HL-60 (cell line): ENCODE data around the gene CACNA1G.

Experiments
- DNase-seq, 2 experiments: peaks; one replicate each; pipeline ENCODE4 v3.0.0-alpha.2; 2010 to 2020; ENCODE audit warnings: low read depth in 1 of 2, low spot score in 1 of 2
- H3K27ac ChIP-seq: fragments of 250-450 bp; sonication (Bioruptor Pico); replicated peaks from 2 replicates; pipeline ENCODE4 v1.5.1; 2020; ENCODE audit warnings: mild to moderate bottlenecking, moderate library complexity
- H3K27me3 ChIP-seq: fragments of 250-450 bp; sonication (Bioruptor Pico); 2 replicates; pipeline ENCODE4 v1.5.1; 2021; ENCODE audit warnings: mild to moderate bottlenecking, moderate library complexity; ENCODE audit not compliant: insufficient read depth, poor library complexity, severe bottlenecking
- H3K4me3 ChIP-seq: replicated peaks from 2 replicates; pipeline ENCODE4 v1.5.1; 2011; ENCODE audit warnings: mild to moderate bottlenecking, control low read depth, low read length; ENCODE audit not compliant: insufficient read depth
- GABPA ChIP-seq: IDR thresholded peaks from 2 replicates; pipeline ENCODE4 v1.6.1; 2012; ENCODE audit warnings: low read depth
- POLR2AphosphoS5 ChIP-seq: IDR thresholded peaks from 2 replicates; pipeline ENCODE4 v1.6.1; 2012; ENCODE audit warnings: low read depth
- SPI1 ChIP-seq: IDR thresholded peaks from 2 replicates; pipeline ENCODE4 v1.6.1; 2012; ENCODE audit warnings: low read depth, mild to moderate bottlenecking, borderline replicate concordance
- TF ChIP-seq, protein P1 (sequence below): IDR thresholded peaks from 2 replicates; pipeline ENCODE4 v1.6.1; 2012; ENCODE audit warnings: low read depth; ENCODE audit not compliant: insufficient replicate concordance
- TF ChIP-seq, protein P2 (sequence below): IDR thresholded peaks from one replicate; pipeline ENCODE4 v1.5.1; 2011; ENCODE audit warnings: low read length, control low read depth, inconsistent platforms; ENCODE audit not compliant: insufficient read depth

Gene CACNA1G

GRCh38 chr17:50519141-50519834, 41.2 kb upstream of the CACNA1G start:
- Histone ChIP-seq H3K4me3 (no peak overlapping the region), H3K27me3 (no peaks in the 10 kb centered on the region), H3K27ac (no peak overlapping the region)
- DNase-seq = no peak
- TF ChIP-seq SPI1 (no peak), GABPA (no peak), POLR2AphosphoS5 (no peak)
- TF ChIP-seq, protein P1, sequence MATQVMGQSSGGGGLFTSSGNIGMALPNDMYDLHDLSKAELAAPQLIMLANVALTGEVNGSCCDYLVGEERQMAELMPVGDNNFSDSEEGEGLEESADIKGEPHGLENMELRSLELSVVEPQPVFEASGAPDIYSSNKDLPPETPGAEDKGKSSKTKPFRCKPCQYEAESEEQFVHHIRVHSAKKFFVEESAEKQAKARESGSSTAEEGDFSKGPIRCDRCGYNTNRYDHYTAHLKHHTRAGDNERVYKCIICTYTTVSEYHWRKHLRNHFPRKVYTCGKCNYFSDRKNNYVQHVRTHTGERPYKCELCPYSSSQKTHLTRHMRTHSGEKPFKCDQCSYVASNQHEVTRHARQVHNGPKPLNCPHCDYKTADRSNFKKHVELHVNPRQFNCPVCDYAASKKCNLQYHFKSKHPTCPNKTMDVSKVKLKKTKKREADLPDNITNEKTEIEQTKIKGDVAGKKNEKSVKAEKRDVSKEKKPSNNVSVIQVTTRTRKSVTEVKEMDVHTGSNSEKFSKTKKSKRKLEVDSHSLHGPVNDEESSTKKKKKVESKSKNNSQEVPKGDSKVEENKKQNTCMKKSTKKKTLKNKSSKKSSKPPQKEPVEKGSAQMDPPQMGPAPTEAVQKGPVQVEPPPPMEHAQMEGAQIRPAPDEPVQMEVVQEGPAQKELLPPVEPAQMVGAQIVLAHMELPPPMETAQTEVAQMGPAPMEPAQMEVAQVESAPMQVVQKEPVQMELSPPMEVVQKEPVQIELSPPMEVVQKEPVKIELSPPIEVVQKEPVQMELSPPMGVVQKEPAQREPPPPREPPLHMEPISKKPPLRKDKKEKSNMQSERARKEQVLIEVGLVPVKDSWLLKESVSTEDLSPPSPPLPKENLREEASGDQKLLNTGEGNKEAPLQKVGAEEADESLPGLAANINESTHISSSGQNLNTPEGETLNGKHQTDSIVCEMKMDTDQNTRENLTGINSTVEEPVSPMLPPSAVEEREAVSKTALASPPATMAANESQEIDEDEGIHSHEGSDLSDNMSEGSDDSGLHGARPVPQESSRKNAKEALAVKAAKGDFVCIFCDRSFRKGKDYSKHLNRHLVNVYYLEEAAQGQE = no peak
- TF ChIP-seq, protein P2, sequence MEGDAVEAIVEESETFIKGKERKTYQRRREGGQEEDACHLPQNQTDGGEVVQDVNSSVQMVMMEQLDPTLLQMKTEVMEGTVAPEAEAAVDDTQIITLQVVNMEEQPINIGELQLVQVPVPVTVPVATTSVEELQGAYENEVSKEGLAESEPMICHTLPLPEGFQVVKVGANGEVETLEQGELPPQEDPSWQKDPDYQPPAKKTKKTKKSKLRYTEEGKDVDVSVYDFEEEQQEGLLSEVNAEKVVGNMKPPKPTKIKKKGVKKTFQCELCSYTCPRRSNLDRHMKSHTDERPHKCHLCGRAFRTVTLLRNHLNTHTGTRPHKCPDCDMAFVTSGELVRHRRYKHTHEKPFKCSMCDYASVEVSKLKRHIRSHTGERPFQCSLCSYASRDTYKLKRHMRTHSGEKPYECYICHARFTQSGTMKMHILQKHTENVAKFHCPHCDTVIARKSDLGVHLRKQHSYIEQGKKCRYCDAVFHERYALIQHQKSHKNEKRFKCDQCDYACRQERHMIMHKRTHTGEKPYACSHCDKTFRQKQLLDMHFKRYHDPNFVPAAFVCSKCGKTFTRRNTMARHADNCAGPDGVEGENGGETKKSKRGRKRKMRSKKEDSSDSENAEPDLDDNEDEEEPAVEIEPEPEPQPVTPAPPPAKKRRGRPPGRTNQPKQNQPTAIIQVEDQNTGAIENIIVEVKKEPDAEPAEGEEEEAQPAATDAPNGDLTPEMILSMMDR = no peak

- Histone ChIP-seq H3K4me3 (no peak overlapping the region), H3K27ac (no peak overlapping the region), H3K27me3 (no peaks in the 10 kb centered on the region)
- no peak for DNase-seq
- TF ChIP-seq, protein P1 = no peak
- TF ChIP-seq SPI1 (no peak), POLR2AphosphoS5 (no peak)
- TF ChIP-seq, protein P2 = no peak
Observed at GRCh38 chr17:50520483-50520882, 40.0 kb upstream of the CACNA1G start.

DNA sequence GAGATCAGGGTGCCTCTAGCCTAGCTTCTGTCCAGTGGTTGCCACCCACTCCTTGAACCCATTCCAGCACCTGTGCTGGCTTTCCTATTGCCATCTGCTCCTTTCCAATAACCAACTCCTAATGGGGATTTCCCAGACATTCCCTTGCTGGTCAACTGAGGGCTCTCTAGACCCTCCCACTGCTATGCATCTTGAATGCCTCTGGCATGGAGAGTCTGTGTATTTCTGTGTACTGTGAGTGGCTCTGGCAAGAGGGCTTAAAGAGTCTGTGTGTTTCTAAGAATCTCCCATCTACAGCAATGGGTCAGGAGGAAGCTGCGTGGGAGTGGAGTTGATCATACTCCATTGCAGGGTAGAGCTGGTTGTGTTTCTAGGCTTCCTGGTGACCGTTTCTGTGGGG, 39.0 kb upstream of the CACNA1G start:
- no peak overlapping the region for H3K27ac ChIP-seq
- TF ChIP-seq GABPA (no peak), POLR2AphosphoS5 (no peak), SPI1 (no peak)
- TF ChIP-seq, protein P1 = no peak
- TF ChIP-seq, protein P2 = no peak
- no peak for DNase-seq
- H3K4me3 ChIP-seq = no peak overlapping the region
- H3K27me3 ChIP-seq = no peaks in the 10 kb centered on the region
